Measurements from ENCODE around the gene SUGCT.

SUGCT gene

GRCh38 chr7:40156988-40157387 is 22.2 kb downstream of the SUGCT start:
- ChIA-PET POLR2A (interaction anchor here (0.7 kb wide), 1 partner anchor 25 kb away, joined by 4 read pairs; no protein-coding TSS in a partner anchor), CTCF (no interaction called here)
- Histone ChIP-seq H3K36me3 (ENCODE audit: control insufficient read depth in 2 of 2, insufficient read depth in 1 of 2, low read length in 2 of 2) (no peaks in the 10 kb centered on the region), H3K9me3 (ENCODE audit: control insufficient read depth, insufficient read depth, low read depth, low read length) (no peaks in the 10 kb centered on the region), H3K27ac (ENCODE audit: extremely low read depth, low read depth, low read length) (no peak overlapping the region), H3K4me1 (ENCODE audit: control insufficient read depth, insufficient read depth, low read length) (no peaks in the 10 kb centered on the region), H3K4me3 (ENCODE audit: low read depth, low read length) (no peak overlapping the region)
- TF ChIP-seq PRDM10 (tag by site-specific recombination; IDR thresholded peaks at IDR 0.05) (0 out of 2 replicates have a peak, but pooled peaks have one; percentile 9), ZNF658 (tag by site-specific recombination; IDR thresholded peaks at IDR 0.05) (no peak), ZNF785 (tag by site-specific recombination; IDR thresholded peaks at IDR 0.05) (no peak), SCRT1 (tag by site-specific recombination; IDR thresholded peaks at IDR 0.05; ENCODE audit: borderline replicate concordance) (no peak)

- POLR2A ChIA-PET = no interaction called here
- TF ChIP-seq ZEB2 (tag by site-specific recombination; IDR thresholded peaks at IDR 0.05) = no peak
- TF ChIP-seq ZSCAN30 (tag by site-specific recombination; IDR thresholded peaks at IDR 0.05) = no peak
- no peak for TF ChIP-seq ZNF223 (tag by site-specific recombination; IDR thresholded peaks at IDR 0.05)
- no peak for TF ChIP-seq SCRT2 (tag by site-specific recombination; IDR thresholded peaks at IDR 0.05)
- TF ChIP-seq ZNF416 (tag by site-specific recombination; IDR thresholded peaks at IDR 0.05) = no peak
- no peak for TF ChIP-seq ATF2 (tag by site-specific recombination; IDR thresholded peaks at IDR 0.05; ENCODE audit: low read depth)
- Histone ChIP-seq H3K9me3 (ENCODE audit: control insufficient read depth, insufficient read depth, low read depth, low read length) (no peaks in the 10 kb centered on the region), H3K27ac (ENCODE audit: extremely low read depth, low read depth, low read length) (no peak overlapping the region), H3K4me1 (ENCODE audit: control insufficient read depth, insufficient read depth, low read length) (no peaks in the 10 kb centered on the region), H3K36me3 (ENCODE audit: control insufficient read depth in 2 of 2, insufficient read depth in 1 of 2, low read length in 2 of 2) (no peaks in the 10 kb centered on the region), H3K4me3 (ENCODE audit: low read depth, low read length) (no peak overlapping the region)
- CTCF ChIA-PET = interaction anchor here (1.0 kb wide), 1 partner anchor 28 kb away, joined by 3 read pairs; the partner anchor contains the start of genes MPLKIP and SUGCT
Observed at GRCh38 chr7:40162516-40162915, 27.7 kb downstream of the SUGCT start.

- Histone ChIP-seq H3K4me3 (ENCODE audit: low read depth, low read length) (no peak overlapping the region), H3K4me1 (ENCODE audit: control insufficient read depth, insufficient read depth, low read length) (no peaks in the 10 kb centered on the region), H3K27ac (ENCODE audit: extremely low read depth, low read depth, low read length) (no peak overlapping the region), H3K36me3 (ENCODE audit: control insufficient read depth in 2 of 2, insufficient read depth in 1 of 2, low read length in 2 of 2) (no peaks in the 10 kb centered on the region), H3K9me3 (ENCODE audit: control insufficient read depth, insufficient read depth, low read depth, low read length) (no peaks in the 10 kb centered on the region)
- POLR2A ChIA-PET = no interaction called here
- TF ChIP-seq ZNF174 (tag by site-specific recombination; IDR thresholded peaks at IDR 0.05) (no peak), ZNF777 (tag by site-specific recombination; IDR thresholded peaks at IDR 0.05; ENCODE audit: borderline replicate concordance) (no peak), ZNF18 (tag by site-specific recombination; IDR thresholded peaks at IDR 0.05) (no peak), ZBTB17 (tag by site-specific recombination; IDR thresholded peaks at IDR 0.05) (no peak), BCL11A (tag by site-specific recombination; IDR thresholded peaks at IDR 0.05; ENCODE audit: low read depth) (no peak), ZNF121 (tag by site-specific recombination; IDR thresholded peaks at IDR 0.05) (no peak), ZNF501 (tag by site-specific recombination; IDR thresholded peaks at IDR 0.05) (no peak), ZNF544 (tag by site-specific recombination; IDR thresholded peaks at IDR 0.05) (no peak), IKZF3 (tag by site-specific recombination; IDR thresholded peaks at IDR 0.05) (no peak)
- CTCF ChIA-PET = no interaction called here
Observed at GRCh38 chr7:40165216-40165615, 30.4 kb downstream of the SUGCT start.

All from HEK293 (cell line).